ENCODE results near the gene EIF4EBP2.

GRCh38 chr10:70418713-70419112 is 14.8 kb downstream of the EIF4EBP2 start:
- TF ChIP-seq CTCF (IDR thresholded peaks at IDR 0.05) (no peak), POLR2A (IDR thresholded peaks at IDR 0.05) (no peak)

Data from thyroid gland (tissue), 4 donors.